Nephron (organoid): ENCODE data around the gene ELAVL2.

ENCODE experiments used
- H3K27ac Mint-ChIP-seq, 3 experiments: 2 replicates each; pipeline ENCODE4 v1.8.0; 2020; ENCODE audit warnings: mixed read lengths in 3 of 3, mild to moderate bottlenecking in 2 of 3, moderate library complexity in 1 of 3
- H3K27me3 Mint-ChIP-seq: 2 replicates; pipeline ENCODE4 v1.8.0; 2021; ENCODE audit warnings: low read depth, mild to moderate bottlenecking, moderate library complexity, mixed read lengths
- H3K36me3 Mint-ChIP-seq: 2 replicates; pipeline ENCODE4 v1.8.0; 2020; ENCODE audit warnings: low read depth, mixed read lengths
- H3K4me1 Mint-ChIP-seq: 2 replicates; pipeline ENCODE4 v1.8.0; 2020; ENCODE audit warnings: mixed read lengths
- H3K4me3 Mint-ChIP-seq, 3 experiments: 2 replicates each; pipeline ENCODE4 v1.8.0; 2020; ENCODE audit warnings: mild to moderate bottlenecking in 3 of 3, mixed read lengths in 3 of 3, moderate library complexity in 2 of 3
- H3K9me3 Mint-ChIP-seq: 2 replicates; pipeline ENCODE4 v1.8.0; 2020; ENCODE audit warnings: mixed read lengths
- TF ChIP-seq, protein P1 (sequence below), 3 experiments: fragments of 200-600 bp; sonication (generic); IDR thresholded peaks; one replicate each; pipeline ENCODE4 v1.5.0; 2021; ENCODE audit warnings: antibody characterized with exemption in 3 of 3; ENCODE audit not compliant: unreplicated experiment in 3 of 3

Gene ELAVL2

DNA sequence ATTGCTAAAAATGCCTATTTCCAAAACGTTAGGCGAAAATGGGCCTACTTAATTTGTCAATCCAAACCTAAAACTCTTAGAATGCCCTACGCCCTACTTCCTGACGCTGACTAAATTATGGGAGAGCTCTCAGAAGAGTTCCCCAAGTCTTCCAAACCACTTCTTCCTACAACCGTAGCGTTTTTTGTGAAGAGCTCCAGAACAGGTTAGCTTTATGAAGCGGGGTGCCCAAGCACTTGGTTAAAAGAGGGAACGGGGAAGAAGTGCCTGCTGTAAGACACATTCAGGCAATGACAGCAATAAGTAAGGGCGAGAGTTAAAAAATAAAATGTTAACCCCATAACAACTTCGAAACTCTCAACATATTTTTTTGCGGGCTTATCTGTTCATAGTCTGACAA lies 2.8 kb downstream of the ELAVL2 start:
- no peaks in the 10 kb centered on the region for H3K36me3 Mint-ChIP-seq
- H3K27ac Mint-ChIP-seq = no peak overlapping the region
- H3K4me1 Mint-ChIP-seq = no peaks in the 10 kb centered on the region
- TF ChIP-seq, protein P1, sequence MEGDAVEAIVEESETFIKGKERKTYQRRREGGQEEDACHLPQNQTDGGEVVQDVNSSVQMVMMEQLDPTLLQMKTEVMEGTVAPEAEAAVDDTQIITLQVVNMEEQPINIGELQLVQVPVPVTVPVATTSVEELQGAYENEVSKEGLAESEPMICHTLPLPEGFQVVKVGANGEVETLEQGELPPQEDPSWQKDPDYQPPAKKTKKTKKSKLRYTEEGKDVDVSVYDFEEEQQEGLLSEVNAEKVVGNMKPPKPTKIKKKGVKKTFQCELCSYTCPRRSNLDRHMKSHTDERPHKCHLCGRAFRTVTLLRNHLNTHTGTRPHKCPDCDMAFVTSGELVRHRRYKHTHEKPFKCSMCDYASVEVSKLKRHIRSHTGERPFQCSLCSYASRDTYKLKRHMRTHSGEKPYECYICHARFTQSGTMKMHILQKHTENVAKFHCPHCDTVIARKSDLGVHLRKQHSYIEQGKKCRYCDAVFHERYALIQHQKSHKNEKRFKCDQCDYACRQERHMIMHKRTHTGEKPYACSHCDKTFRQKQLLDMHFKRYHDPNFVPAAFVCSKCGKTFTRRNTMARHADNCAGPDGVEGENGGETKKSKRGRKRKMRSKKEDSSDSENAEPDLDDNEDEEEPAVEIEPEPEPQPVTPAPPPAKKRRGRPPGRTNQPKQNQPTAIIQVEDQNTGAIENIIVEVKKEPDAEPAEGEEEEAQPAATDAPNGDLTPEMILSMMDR (IDR thresholded peaks at IDR 0.05; ENCODE audit: unreplicated experiment in 3 of 3) = no peak
- H3K9me3 Mint-ChIP-seq = no peaks in the 10 kb centered on the region
- peaks cover 45% of the 10 kb centered on the region for H3K27me3 Mint-ChIP-seq
- no peak overlapping the region for H3K4me3 Mint-ChIP-seq

DNA sequence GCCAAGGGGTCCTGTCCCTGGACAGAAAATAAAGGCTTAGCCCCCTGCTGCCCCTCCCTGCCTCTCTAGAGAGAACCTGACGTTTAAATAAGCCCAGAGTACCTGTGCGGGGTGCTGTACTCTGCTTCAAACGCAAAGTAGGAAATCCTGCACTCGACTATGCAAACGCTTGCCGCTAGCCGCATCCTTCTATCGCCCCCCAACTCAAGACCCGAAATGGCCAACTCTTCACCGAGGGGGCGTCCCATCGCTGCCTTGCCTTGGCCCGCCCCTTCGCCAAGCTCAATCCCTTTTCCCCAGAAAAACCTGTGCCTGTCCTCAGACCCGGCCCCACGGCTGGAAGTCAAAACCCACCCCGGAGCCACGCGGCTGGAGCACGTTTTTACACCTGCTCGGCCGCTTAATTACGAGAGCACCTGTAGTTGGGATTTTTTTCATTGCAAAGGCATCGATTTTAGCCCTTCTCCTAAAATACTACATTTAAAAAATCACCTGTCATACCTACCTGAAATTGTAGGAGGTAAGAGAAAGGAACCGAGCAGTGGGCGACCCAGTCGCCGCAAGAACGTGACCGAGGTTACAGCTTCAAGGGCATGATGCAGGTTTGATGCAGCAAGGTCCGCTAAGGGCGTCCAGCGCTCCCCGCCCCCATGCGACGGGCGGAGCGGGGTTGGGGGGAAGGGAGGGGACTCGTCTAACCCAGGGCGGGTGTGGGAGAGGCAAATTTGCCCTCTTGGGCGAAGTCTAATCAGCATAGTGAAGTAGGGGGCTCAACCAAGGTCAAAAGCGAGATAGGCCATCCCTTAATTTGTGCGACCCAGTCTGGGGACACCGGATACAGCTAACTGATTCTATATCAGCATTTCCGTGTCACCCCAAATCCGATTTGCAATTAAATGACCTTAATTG lies 3.5 kb downstream of the ELAVL2 start:
- Mint-ChIP-seq H3K27ac (no peak overlapping the region), H3K9me3 (no peaks in the 10 kb centered on the region), H3K36me3 (no peaks in the 10 kb centered on the region), H3K4me3 (peak overlapping the region; percentile 75 to 80 (median 76)), H3K4me1 (no peaks in the 10 kb centered on the region), H3K27me3 (peaks cover 45% of the 10 kb centered on the region)
- TF ChIP-seq, protein P1 (IDR thresholded peaks at IDR 0.05; ENCODE audit: unreplicated experiment in 3 of 3) = no peak

DNA sequence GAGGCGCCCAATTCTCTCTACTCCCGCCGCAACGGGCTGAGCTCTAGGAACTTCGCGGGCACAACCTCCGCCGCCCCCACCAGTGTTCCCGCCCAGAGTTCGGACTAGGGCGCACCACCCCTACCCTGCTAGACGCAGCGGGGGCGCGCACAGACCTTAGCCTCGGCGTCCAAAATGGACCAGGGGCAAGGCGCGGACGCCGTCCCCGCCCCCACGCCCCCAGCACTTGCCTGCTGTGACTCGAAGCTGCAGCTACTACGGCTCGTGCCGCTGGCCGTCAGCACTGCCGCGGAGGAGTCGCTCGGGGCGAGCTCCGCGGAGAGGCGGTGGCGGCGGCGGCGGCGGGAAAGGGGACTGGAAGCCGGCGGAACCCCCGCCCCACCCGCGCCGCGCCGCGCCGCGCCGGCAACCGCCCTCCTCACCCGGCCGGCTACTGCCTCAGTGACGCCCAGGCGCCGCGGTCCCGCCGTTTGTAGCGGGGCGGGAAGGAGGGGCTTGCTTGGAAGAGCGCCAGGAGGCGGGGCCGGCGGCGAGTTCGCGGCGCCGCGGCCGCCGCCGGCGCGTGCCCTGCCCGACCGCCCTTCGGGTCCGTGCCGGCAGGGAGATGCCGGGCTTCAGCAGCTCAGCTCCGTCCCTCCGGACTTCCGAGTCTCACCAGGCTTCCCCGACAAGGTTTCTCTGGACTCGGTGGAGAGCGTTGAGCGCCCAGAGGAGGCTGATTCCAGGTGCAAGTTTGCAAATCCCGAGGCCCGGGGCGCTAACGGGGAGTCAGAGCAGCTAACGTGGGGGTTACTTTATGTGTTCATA lies 4.5 kb downstream of the ELAVL2 start:
- Mint-ChIP-seq H3K27me3 (peaks cover 47% of the 10 kb centered on the region), H3K9me3 (no peaks in the 10 kb centered on the region), H3K36me3 (no peaks in the 10 kb centered on the region), H3K4me3 (peak overlapping the region; percentile 81 to 88 (median 83)), H3K27ac (no peak overlapping the region), H3K4me1 (no peaks in the 10 kb centered on the region)
- TF ChIP-seq, protein P1 (IDR thresholded peaks at IDR 0.05; ENCODE audit: unreplicated experiment in 3 of 3) = no peak

DNA sequence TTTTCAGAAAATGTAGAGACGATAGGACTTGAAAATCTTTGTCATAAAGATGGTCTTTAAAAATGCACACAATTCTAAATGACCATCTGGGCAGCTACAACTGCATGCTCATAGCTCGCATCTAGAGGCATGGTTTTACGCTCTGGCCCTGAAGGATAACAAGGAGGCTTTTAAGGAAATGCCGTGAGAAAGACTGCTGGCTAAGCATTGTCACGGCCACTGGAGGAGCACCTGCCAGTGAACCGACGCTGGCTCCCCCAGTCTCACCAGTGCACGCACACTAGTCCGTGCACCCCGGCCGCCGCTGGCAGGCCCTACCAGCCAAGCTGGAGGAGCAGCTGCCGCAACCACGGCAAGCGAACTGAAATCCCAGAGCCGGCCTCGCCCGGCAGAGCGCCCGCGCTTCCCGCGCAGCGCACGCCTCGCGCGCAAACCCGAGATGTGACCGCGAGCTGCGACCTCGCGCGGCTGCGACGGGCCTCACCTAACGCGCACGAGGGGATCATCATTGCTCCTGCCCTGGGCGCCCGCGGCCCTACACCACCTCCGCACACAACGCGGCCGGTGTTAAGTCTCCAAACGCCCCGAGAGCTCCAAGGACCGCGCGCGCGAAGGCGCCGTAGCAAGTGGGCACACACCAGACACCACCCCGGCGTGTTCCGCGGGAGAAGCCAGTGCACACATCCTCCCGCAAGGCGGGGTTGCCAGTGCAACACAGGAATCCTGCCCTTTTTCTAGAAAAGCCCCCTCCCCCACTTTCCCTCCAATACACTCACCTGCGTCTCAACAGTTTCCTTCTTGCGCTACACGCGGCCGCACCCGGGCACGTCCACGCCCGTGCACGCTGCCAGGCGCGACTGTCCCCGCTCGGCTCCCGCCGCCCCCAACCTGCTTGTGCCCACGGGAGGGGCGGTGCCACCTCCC lies 5.3 kb downstream of the ELAVL2 start:
- H3K9me3 Mint-ChIP-seq = no peaks in the 10 kb centered on the region
- no peaks in the 10 kb centered on the region for H3K4me1 Mint-ChIP-seq
- TF ChIP-seq, protein P1 (IDR thresholded peaks at IDR 0.05; ENCODE audit: unreplicated experiment in 3 of 3) = no peak
- peaks cover 52% of the 10 kb centered on the region for H3K27me3 Mint-ChIP-seq
- H3K36me3 Mint-ChIP-seq = no peaks in the 10 kb centered on the region
- peak overlapping the region; percentile 81 to 88 (median 83) for H3K4me3 Mint-ChIP-seq
- H3K27ac Mint-ChIP-seq = no peak overlapping the region

DNA sequence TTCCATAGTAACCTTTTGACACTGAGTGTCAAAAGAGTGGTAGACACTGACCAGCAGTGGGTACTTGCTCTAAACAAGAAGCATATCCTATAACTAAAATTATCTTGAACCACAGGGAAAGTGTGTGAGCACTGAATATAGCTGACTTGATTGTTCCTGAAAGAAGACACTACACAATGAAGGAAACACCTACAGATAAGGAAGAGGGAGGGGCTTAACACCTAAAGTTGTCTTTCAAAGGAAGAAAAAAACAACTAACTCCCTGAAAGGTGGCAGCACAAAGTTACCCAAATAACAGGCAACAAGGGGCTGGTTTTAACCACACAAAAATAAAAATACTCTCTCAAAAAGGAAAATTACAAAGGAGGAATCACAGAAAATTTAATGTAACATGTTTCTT lies 6.6 kb downstream of the ELAVL2 start:
- peak overlapping the region; percentile 5 to 88 (median 47) for H3K4me3 Mint-ChIP-seq
- TF ChIP-seq, protein P1 (IDR thresholded peaks at IDR 0.05; ENCODE audit: unreplicated experiment in 3 of 3) = no peak
- no peak overlapping the region for H3K27ac Mint-ChIP-seq
- no peaks in the 10 kb centered on the region for H3K9me3 Mint-ChIP-seq
- H3K36me3 Mint-ChIP-seq = no peaks in the 10 kb centered on the region
- H3K4me1 Mint-ChIP-seq = no peaks in the 10 kb centered on the region
- H3K27me3 Mint-ChIP-seq = peaks cover 57% of the 10 kb centered on the region
